Anterior cingulate cortex (tissue), 58 donors: ENCODE measurements around the gene CCDC12.

Experiments used
- DNase-seq, 58 donors: peaks; one replicate each; lab custom pipeline; 2025; lab: John Stamatoyannopoulos, UW

The CCDC12 gene

DNA sequence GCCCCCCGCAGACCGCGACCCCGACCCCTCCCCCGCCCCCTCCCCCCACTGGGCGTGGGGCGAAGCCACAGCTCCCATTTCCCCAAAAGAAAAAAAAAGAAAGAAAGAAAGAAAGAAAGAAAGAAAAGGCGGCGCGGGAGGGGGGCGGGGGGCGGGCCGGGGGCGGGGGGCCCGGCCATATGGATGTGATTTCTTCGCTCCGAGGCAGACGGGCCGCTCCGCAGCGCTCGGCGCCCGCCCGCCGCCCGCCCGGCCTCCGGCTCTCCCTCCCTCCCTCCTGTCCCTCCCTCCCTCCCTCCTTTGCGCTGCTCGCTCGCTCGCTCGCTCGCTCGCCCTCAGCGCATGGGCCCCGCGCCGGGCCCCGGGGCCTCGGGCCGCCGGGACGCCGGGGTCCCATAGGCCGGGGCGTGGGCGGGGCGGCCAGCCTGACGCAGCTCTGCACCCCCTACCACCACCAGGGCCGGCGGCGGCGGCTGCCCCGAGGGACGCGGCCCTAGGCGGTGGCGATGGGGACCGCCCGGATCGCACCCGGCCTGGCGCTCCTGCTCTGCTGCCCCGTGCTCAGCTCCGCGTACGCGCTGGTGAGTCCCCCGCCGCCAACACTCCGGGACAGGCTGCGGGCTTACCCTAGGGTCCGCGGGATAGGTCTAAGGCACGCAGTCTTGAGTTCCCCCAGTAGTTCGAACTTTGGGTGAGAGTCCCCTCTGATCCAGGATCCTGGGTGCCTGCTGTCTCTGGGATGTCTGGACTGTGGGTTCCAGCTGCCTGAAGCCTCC, 93.3 kb downstream of the CCDC12 start:
- DNase-seq, result no peak

DNA sequence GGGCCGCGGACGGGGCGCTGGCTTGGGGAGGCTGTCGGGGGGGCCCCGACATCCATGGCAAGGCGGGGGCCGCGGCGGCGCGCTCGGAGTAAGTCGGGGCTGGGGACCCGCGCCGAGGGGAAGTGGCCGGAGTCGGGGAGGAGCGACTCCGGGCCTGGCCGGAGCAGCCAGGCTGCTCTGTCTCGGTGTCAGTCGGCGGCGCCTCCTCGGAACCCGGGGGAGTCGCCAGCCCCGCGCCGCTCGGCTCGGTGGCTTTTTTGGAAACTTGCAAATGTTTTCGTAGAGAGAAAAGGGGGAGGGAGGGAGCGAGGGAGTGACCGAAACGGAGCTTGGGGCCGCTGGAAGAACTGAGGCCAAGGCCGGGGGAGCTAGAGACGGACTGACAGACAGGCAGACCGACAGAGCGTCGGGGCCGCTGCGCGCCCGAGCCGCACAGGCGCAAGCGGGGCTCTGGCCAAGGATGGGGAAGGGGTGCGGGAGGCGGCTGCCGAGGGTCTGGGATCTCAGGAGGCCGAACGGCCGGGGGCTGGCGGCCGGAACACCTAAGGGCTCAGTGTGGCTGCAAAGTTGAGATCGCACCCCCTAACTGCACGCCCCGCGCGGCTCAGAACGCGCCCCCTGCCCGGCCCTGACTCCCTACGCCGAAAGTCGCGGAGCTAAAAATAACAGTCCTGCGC, 94.0 kb downstream of the CCDC12 start:
- DNase-seq, result no peak

GRCh38 chr3:46881596-46882376, 94.8 kb downstream of the CCDC12 start:
- DNase-seq, result no peak

DNA sequence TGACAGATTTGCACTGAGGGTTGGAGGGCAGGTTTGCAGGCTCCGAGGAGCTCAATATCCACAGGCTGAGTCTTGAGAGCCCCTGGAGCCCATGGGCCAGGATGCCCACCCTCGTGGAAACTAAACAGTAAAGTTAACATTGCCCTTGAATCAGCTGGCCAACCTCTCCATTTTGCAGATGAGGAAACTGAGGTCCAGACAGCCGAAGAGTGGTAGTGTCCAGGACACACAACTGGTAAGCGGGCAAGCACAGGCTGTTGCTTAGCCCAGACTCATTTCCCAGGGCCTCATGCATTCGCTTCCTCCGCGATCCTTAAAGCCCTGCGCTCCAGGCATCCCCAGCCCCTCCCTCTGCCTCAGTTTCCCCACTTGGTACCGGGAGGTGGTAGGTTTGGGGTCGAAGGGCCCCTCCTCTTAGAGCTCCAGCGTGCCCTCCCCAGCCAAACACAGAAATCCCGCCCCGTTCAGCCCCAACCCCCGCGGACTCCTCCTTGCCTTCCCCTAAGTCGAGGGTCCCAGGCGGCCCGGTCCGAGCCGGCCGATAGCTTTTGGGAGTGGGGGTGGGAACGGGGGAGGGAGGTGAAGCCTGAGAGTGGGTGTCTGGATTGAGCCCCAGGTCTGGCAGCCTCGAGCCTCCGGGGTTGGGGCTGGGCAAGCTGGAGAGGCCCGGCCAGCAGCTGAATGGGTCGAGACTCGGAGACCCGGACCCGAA, 95.5 kb downstream of the CCDC12 start:
- DNase-seq, result no peak

- no peak for DNase-seq
Measured at GRCh38 chr3:46878781-46879436, 97.6 kb downstream of the CCDC12 start.

DNA sequence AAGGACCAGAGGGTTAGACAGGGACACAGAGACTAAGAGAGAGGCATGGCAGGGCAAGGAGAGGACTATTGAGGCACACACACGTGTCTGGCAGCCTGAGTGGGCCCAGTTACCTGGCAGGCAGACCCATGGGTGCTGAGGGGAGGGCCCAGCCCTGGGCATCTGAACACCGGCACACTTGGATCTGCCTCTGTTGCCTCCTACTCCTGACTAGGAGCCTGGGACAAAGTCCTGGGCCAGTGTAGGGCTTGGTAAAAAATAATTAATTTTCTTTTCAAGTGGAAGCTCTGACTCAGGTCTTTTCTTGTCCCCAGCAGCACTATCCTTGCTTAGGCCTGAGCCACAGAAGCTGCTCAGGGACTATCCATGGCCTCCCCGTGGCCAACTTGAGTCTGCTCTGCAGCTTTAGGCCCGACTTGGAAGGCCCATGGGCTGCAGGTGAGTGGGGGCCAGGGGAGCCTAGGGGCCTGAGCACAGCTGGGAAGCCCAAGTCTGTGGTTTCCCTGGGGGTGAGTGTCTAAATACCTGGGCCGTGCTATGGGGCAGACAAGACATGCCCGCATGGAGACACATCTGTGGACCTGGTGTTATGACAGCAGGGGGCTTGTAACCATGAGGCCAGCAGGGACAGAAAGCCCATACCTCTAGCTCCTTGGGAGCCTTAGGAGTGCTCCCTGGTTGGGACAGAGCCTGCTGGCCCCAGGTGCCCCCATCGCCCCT, 99.0 kb downstream of the CCDC12 start, which contains the start of gene PTH1R:
TSS of gene PTH1R (plus strand) at position 316 of the 720 bp plus-strand sequence. CDS start 5,839 bp downstream, outside the sequence.
- no peak for DNase-seq

DNA sequence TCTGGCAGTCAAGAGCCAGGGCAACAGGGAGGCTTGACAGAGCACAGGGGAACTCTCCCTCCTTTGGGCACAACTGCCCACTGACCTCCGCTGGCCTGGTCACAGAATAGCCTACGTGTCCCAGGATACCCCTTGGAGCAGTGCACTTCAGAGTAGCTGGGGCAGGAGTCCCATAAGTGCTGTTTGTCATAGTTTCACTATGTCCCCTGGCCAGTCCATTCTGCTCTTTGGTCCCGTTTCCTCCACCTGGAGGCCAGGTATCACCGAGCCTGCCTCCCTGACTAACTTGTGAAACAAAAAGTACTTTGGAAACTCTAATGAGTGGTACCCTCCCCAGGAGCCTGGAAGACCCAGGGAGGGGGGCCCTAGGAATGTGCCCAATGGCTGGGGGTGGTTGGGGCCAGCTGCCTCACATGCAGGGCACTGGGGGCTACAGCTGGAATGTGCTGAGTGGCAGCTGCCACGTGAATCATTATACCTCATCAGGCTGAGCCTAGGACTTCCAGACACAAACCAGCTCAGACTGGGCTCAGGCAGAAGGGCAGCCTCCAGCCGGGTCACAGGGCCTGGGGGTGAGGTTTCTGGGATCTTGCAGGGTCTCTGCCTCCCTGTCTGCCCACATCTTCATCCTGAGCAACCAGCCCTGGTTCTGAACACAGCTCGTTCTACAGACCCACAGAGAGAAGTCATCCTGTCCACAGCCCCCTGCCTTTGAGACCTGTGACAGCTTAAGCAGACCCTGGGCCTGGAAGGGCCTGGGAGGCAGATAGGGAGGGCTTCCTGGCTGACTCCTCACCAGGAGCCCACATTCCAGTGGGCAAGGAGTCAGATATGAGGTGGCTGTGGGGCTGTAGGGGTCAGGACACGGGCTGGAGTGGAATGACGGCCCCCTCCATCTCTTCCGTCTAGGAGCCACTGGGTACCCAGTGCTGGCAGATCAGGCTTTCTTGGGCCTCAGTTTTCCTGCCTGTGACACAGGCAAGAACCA, 99.9 kb downstream of the CCDC12 start:
- DNase-seq, result no peak

DNA sequence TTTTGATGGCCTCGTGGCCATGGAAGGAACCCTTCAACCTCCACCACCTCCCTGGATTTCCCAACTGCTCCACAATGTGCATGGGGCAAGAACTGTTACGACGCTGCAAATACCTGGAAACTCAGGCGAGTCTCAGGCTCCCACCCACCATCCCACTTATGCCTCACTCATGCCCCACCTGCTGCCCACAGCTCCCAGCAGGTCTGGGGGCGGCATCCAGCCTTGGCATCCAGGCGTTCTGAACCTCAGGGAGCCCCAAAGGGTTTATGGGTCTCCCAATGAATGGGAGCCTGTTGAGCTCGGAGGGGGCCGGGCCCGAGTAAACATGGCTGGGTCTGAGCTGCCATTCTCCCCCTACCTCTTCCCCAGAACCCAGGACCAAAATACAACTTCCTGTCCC, 101.0 kb downstream of the CCDC12 start:
- DNase-seq, result no peak

DNA sequence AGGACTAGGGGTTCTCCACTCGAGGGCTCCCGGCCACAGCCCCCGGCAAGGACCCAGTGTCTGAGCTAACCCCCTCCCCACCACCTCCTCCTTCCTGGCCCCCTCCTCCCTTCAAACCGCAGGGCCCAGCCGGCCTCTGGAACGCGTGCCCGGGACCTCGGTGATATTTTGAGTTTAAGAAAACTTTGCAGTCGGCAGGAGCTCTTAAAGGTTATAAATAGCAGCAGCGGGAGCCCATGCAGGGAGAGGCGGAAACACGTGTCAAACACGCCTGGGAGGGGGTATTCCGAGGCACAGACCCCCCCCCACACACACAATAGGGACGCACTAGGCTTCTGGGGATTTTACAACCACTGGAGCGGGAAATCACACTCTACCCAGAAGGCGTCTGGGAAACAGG, 102.1 kb downstream of the CCDC12 start:
- no peak for DNase-seq

DNA sequence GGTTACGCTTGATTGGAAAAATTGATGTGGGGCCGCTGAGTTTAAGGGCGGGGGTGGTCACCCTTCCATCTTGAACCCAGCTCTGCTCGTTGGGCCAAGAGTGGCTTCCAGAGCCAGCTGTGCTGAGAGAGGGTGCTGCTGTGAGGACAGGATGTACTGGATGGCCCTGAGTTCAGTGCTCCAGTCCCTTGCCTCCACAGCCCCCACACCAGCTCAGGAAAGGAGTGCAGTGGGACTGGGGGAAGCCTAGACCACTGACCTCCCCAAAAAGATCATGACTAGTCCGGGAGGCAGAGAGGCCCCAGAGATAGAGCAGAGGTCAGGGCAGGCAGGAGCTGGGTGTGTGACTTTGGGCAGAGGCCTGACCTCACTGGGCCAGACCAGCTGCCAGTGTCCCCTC, 103.0 kb downstream of the CCDC12 start:
- no peak for DNase-seq
